ENCODE data around the gene FUT7.

Gene FUT7

GRCh38 chr9:137030538-137031527 is 1.1 kb downstream of the FUT7 start:
- DNase-seq = no peak

GRCh38 chr9:137030006-137030405 is 1.9 kb downstream of the FUT7 start:
- no peak for DNase-seq

- no peak for DNase-seq
Observed at GRCh38 chr9:137029058-137029936, 2.6 kb downstream of the FUT7 start.

- DNase-seq = peak; percentile 35
Observed at GRCh38 chr9:137028263-137029057, 3.4 kb downstream of the FUT7 start.

GRCh38 chr9:137027369-137028262 is 4.3 kb downstream of the FUT7 start, which contains the start of gene ABCA2:
Gene ABCA2, minus strand, starts transcription at chr9:137028237. Its CDS starts 97 bp downstream, at chr9:137028140.
- DNase-seq = no peak

GRCh38 chr9:137026828-137027227 is 5.1 kb downstream of the FUT7 start:
- no peak for DNase-seq

- DNase-seq = no peak
Observed at GRCh38 chr9:137026384-137026783, 5.5 kb downstream of the FUT7 start.

GRCh38 chr9:137025517-137025966 is 6.3 kb downstream of the FUT7 start:
- DNase-seq = peak; percentile 81

GRCh38 chr9:137023583-137023991 is 8.3 kb downstream of the FUT7 start:
- DNase-seq = no peak

- DNase-seq = no peak
Observed at GRCh38 chr9:137023157-137023556, 8.7 kb downstream of the FUT7 start.

- no peak for DNase-seq
Observed at GRCh38 chr9:137022662-137023008, 9.3 kb downstream of the FUT7 start.

GRCh38 chr9:137021979-137022661 is 9.8 kb downstream of the FUT7 start:
- DNase-seq = no peak

GRCh38 chr9:137021568-137021978 is 10.3 kb downstream of the FUT7 start:
- DNase-seq = no peak

- DNase-seq = no peak
Observed at GRCh38 chr9:137020771-137021567, 10.9 kb downstream of the FUT7 start.

- no peak for DNase-seq
Observed at GRCh38 chr9:137019891-137020683, 11.8 kb downstream of the FUT7 start.

- DNase-seq = no peak
Observed at GRCh38 chr9:137018761-137019559, 12.9 kb downstream of the FUT7 start.

- DNase-seq = no peak
Observed at GRCh38 chr9:137017791-137018497, 13.9 kb downstream of the FUT7 start.

- no peak for DNase-seq
Observed at GRCh38 chr9:137017071-137017470, 14.8 kb downstream of the FUT7 start.
